ENCODE data around the gene ZBTB43.

DNA sequence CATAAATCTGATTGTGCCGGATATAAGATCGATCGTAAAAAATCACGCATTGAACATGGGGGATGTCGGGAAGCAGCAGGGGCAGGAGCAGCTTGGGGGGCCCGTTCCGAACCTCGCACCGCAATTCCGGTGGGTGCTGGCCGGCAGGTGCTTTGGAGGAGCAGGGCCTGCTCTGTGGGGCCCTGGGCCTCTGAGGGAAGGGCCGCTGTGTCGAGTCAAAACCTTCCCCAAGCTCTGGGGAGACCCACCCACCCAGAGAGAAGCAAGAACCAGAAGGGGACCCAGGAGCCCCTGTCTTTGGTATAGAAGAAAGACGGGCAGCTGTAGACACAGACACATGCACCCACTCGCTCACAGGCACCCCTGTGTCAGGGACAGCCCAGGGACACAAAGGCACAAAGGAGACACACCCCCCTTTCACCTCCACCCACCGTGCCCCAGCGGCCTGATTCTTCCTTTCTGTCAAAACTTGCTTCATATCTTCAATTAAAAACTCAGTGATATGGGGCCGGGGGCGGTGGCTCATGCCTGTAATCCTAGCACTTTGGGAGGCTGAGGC lies 49.4 kb upstream of the ZBTB43 start:
- TF ChIP-seq CTCF (IDR thresholded peaks at IDR 0.05): no peak
- no peak for TF ChIP-seq POLR2A (IDR thresholded peaks at IDR 0.05)

Data from adrenal gland (tissue), 5 donors.